ENCODE results near the gene DXO.
"Not testable (repeated sequence)": the region's sequence is repeated elsewhere in the genome, so short reads cannot be mapped to it uniquely, and the experiment has no call there.

Gene DXO

GRCh38 chr6:31971993-31972708, at the start of gene DXO:
TSS of gene DXO (minus strand) at chr6:31972138. CDS start at chr6:31971675, 463 bp downstream.
- FAIRE-seq, result peak; percentile 86
- DNase-seq (ENCODE audit: low spot score), result peak; percentile 98

GRCh38 chr6:32014547-32014946, 42.6 kb upstream of the DXO start, which contains the start of gene C4B:
TSS of gene C4B (plus strand) at chr6:32014795. CDS start at chr6:32014846, 51 bp downstream.
- FAIRE-seq; DNase-seq (ENCODE audit: low spot score): not testable (repeated sequence)

DNA sequence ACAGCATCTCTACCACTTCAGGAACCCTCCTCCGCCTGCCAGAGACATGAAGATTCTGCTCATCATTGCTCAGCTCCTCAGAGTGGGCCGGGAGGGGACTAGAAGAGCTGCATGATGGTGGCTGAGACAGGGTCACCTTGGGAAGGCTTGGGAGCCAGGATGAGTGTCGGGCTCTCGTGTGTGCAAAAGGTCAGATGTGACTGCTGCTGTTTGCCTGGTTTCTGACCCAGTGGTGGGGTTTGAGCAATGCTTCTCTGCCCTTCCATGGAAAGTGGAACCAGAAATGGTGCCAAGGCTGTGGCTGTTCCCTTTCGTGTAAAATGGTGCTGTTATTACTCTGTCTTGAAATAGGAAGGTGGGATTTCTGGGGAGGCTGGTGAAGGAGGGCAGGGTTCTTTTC, 41.8 kb upstream of the DXO start:
- DNase-seq (ENCODE audit: low spot score); FAIRE-seq: not testable (repeated sequence)

- not testable (repeated sequence) for DNase-seq (ENCODE audit: low spot score); FAIRE-seq
Observed at GRCh38 chr6:32012941-32013617, 41.1 kb upstream of the DXO start.

DNA sequence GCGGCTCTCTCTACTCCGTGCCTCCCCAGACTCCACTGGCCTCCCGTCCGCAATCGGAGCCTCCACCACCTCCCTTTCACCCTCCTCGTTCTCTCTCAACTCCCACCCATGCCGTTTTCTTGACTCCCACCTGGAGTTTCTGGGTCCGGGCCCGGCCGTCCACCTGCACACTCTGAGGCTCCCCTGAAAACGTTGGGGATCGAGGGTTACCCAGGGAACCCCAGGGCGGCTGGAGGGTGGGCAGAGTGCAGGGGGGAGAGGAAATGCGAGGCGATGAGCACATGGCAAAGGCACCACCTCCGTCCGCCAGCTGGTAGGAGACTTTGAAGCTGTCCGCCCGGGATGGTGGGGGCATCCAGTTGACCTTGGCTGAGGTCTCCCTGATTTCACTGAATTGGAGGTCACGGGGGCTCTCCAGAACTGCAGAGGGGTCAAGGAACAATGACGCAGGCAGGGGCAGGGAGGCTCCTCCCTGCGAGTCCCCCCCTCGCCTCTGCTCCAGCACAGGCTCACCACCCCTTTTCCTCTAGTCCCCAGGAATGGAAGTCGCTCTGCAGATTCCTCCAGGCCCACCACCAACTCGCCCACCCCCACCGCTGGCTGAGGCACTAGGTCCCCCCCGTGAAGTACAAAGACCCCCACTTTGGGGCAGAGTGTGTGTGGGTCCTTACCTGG, 39.1 kb upstream of the DXO start:
- DNase-seq (ENCODE audit: low spot score); FAIRE-seq: not testable (repeated sequence)

DNA sequence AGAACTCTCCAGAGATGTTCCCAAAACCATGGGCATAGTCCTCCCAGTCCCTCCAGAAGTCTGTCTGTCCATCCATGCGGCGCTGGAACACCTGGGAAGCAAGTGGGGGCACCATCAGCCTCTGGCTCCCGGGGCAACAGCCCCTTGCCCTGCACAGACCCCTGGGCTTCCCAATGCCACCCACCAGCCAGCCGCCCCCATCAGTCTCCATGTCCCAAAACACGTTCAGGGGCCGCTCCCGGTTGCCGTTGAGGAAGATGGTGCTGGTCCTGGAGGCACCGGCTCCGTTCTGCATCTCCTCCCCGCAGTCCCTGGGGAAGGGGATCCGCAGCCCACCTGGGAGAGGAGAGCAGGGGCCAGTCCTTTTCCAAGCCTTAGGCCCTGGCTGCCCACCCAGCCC, 37.6 kb upstream of the DXO start:
- FAIRE-seq, result not testable (repeated sequence)

DNA sequence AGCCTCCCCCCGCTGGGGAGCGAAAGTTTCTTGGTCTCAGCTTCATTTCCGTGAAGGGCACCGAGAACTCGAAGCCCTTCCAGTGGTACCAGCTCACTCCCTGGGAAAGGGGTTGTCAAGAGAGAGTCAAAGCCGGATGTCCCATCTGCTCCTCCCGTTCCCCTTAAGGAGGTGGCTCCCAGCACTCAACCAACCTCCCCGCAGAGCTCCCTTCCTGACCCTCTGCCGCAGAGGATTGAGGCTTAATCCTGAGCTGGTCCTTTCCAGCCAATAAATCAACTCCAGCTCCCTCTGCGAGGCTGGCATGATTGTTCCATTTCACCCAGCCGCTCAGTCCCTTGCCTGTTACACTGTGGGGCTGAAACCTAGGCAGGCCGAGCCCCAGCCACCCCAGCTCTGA, 36.7 kb upstream of the DXO start:
- not testable (repeated sequence) for DNase-seq (ENCODE audit: low spot score); FAIRE-seq

More for the DNA sequence above, 37.6 kb upstream of the DXO start:
- not testable (repeated sequence) for DNase-seq (ENCODE audit: low spot score)

GRCh38 chr6:32008037-32008436, 36.1 kb upstream of the DXO start:
- FAIRE-seq; DNase-seq (ENCODE audit: low spot score): not testable (repeated sequence)

GRCh38 chr6:32007086-32007485, 35.1 kb upstream of the DXO start:
- DNase-seq (ENCODE audit: low spot score); FAIRE-seq: not testable (repeated sequence)

- FAIRE-seq; DNase-seq (ENCODE audit: low spot score): not testable (repeated sequence)
Observed at GRCh38 chr6:32005991-32006529, 34.1 kb upstream of the DXO start.

- not testable (repeated sequence) for DNase-seq (ENCODE audit: low spot score); FAIRE-seq
Observed at GRCh38 chr6:32005538-32005880, 33.6 kb upstream of the DXO start.

DNA sequence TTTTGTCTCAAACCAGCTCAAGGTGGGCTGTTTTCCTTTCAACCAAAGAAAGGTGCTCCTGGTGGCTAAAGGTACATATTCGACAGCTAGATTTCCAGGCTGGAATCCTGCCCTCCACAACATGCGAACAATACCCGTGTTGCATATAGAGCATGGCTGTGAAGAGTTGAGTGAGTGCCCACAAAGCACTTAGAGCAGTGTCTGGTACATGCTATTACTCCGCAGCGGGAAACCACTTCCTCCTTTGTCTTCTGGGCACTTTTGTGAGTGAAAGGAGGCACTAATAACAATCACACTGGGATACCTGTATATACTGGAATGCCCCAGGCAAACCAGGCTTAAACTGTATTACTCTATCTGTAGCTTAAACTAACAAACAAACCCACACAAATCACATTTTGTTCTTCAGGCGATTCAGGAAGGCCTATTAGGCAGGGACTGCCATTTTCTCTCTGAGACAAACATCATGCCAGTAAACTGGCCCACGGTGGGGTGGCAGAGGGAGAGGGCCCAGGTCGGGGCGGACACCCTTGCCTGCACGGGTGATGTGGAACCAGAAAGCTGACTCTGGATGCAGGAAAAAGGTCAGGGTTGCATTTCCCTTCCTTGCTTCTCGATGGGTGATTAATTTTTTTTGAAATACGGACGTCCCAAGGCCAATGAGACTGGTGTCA, 33.1 kb upstream of the DXO start:
- FAIRE-seq; DNase-seq (ENCODE audit: low spot score): not testable (repeated sequence)

GRCh38 chr6:32004393-32004792, 32.5 kb upstream of the DXO start:
- FAIRE-seq; DNase-seq (ENCODE audit: low spot score): not testable (repeated sequence)

GRCh38 chr6:32003301-32003700, 31.4 kb upstream of the DXO start:
- DNase-seq (ENCODE audit: low spot score), result not testable (repeated sequence)
- FAIRE-seq, result peak; percentile 61

DNA sequence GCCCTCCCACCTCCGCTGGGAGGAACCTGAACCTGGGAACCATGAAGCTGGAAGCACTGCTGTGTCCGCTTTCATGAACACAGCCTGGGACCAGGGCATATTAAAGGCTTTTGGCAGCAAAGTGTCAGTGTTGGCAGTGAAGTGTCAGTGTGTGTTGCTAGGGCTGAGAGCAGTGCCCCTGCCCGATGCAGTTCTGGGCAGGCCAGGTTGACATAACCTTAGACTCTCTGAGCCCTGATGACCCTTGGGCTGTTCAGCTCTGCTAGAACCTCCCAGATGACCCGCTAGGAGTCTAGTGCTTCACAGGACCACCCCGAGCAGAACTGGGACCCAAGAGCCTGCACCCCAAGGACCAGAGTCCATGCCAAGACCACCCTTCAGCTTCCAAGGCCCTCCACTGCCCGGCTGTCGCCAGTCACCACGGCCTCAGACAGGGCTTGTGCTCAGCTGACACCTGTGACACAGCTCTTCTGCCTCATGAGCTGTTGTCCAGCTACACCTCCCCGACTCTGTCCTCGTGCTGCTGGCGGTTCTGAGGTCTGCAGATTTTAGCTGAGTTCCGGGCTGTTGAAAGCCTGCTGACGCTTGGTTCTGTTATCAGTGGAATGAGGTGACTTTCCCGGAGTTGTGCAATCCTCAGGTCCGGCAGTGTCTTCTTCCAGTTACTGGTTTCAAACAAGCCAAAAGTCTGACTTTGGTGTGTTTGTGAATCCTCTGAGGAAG, 30.8 kb upstream of the DXO start:
- DNase-seq (ENCODE audit: low spot score); FAIRE-seq: not testable (repeated sequence)

GRCh38 chr6:31996385-31996784, 24.4 kb upstream of the DXO start:
- FAIRE-seq; DNase-seq (ENCODE audit: low spot score): not testable (repeated sequence)

DNA sequence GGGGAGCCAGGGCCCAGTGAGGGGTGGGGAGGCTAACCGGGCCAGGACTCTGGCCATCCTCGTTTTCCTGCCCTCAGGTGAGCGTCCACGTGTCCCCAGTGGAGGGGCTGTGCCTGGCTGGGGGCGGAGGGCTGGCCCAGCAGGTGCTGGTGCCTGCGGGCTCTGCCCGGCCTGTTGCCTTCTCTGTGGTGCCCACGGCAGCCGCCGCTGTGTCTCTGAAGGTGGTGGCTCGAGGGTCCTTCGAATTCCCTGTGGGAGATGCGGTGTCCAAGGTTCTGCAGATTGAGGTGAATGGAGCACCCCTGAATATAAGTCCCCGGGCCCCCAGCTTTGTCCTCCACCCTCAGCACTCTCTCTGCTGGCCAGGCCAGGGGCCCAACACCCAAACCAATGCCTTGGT, 22.5 kb upstream of the DXO start:
- FAIRE-seq, result not testable (repeated sequence)

DNA sequence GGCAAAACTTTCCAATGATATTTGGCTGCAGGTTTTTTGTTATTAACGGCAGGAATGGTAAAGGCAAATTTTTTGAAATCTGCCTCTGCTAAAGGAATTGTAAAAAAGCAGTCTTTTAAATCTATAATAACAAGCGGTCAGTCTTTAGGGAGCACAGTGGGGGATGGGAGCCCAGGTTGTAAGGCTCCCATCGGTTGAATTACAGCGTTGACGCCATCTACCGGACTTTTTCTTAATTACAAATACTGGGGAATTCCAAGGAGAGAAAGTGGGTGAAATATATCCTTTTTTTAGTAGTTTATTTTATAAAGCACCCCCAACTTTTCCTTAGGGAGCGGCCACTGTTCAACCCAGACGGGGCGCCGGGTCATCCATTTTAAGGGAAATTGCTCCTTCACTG, 17.4 kb upstream of the DXO start:
- not testable (repeated sequence) for DNase-seq (ENCODE audit: low spot score); FAIRE-seq

More for the DNA sequence above, 22.5 kb upstream of the DXO start:
- DNase-seq (ENCODE audit: low spot score), result not testable (repeated sequence)

GRCh38 chr6:31981744-31982143, 9.8 kb upstream of the DXO start, which contains the start of gene C4A:
TSS of gene C4A (plus strand) at chr6:31982057. CDS start at chr6:31982108, 51 bp downstream.
- not testable (repeated sequence) for FAIRE-seq; DNase-seq (ENCODE audit: low spot score)

- DNase-seq (ENCODE audit: low spot score); FAIRE-seq: not testable (repeated sequence)
Observed at GRCh38 chr6:31980998-31981397, 9.1 kb upstream of the DXO start.

Data from urothelium cell line (cell line).